Muscle of back (tissue), 11 donors: ENCODE results near the gene NAIF1. TPM values are rescaled to one million over a fixed set of nuclear protein-coding genes. Genes with fewer than 3 reads are reported as not detected.
"Not testable (repeated sequence)": the region's sequence is repeated elsewhere in the genome, so short reads cannot be mapped to it uniquely, and the experiment has no call there.

Experiments
- DNase-seq, 3 donors: peaks; one replicate each; pipeline versions ENCODE4 v3.0.0 to v3.0.0-alpha.2; 2013
- polyA plus RNA-seq, 10 donors: library from polyadenylated mRNA; unstranded; fragments of 120-200 nt; gene quantifications; one replicate each; pipeline ENCODE4 v1.2.1, GENCODE V29; 2013; ENCODE audit not compliant: insufficient read length in 10 of 10

The NAIF1 gene
- polyA plus RNA-seq, 10 donors: 6.3 to 9.2 (median 8.0) TPM

- no peak for DNase-seq
These were observed 33.5 kb downstream of the NAIF1 start for GRCh38 chr9:128033609-128034008.

DNA sequence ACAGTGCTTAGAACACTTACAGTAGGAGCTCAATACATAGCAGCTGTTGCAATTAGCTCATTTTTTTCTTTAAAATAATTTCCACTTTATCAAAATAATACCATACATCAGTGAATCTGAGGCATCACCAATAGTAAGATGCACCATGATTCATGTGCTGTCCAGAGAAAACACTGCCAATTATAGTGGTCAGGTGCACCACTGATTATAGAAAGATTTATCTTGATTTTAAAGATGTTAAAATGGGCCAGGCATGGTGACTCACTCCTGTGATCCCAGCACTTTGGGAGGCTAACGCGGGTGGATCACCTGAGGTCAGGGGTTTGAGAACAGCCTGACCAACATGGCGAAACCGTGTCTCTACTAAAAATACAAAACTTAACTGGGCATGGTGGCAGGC is 39.4 kb downstream of the NAIF1 start:
- no peak for DNase-seq

- DNase-seq: no peak
These were observed 40.2 kb downstream of the NAIF1 start for GRCh38 chr9:128026773-128027541.

DNA sequence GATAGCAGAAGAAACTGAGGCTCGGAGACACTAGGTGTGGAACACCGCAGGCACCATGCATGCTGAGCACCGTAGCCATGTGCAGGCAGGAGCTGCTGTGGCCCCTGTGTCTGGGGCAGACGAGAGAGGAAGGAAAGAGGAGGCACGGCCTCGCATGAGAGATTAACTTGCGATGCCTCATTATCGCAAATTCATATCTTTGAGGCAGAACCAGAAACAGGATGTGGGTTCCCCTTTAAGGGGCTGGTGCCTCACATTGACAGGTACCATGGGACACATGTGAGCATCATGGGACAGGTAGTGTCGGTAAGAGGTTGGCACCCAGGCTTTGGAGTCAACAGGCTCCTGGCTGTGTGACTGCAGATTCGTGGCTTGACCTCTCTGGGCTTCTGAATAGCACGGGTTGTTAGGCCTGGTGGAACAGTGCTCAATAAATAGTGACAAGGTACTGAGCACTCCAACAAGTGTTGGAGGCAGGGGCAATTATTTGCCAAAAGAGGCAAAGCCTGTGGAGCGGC is 40.8 kb downstream of the NAIF1 start:
- no peak for DNase-seq

GRCh38 chr9:128025736-128026135 is 41.4 kb downstream of the NAIF1 start:
- no peak for DNase-seq

GRCh38 chr9:128024761-128025308 is 42.3 kb downstream of the NAIF1 start:
- no peak for DNase-seq

DNA sequence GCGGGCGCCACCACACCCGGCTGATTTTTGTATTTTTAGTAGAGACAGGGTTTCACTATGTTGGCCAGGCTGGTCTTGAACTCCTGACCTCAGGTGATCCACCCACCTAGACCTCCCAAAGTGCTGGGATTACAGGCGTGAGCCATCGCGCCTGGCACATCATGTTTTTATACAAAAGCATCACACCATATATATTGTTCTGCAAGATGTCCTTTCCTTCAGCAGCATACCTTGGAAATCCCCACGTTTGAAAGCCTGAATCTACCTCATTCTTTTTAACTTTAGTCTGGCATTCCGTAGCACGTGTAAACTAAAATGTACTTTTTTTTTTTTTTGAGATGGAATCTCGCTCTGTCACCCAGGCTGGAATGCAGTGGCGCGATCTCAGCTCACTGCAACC is 43.4 kb downstream of the NAIF1 start:
- not testable (repeated sequence) for DNase-seq

- no peak for DNase-seq
These were observed 44.2 kb downstream of the NAIF1 start for GRCh38 chr9:128022886-128023285.

GRCh38 chr9:128021098-128021497 is 46.0 kb downstream of the NAIF1 start:
- DNase-seq: no peak

DNA sequence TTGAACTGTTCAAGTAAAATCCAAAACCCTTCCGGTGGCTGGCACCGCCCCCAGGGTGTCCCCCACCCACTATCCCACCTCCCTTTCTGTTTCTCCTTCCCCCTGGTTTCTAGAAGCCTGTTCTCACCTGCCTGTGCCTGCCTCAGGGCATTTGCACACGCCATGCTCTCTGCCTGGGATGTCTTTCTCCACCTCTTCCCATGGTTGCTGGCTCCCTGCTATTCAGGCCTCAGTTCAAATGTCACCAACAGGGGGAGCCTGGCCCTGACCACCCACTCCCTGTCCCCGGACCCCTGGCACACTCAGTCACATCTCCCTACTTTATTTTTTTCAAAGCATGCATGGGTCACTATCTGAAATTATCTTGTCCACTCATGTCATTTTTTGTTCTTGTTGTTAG is 46.4 kb downstream of the NAIF1 start:
- DNase-seq: no peak

GRCh38 chr9:128015696-128016095 is 51.4 kb downstream of the NAIF1 start:
- no peak for DNase-seq

Other genes starting within 250 kb of the NAIF1 start
- 10 to 100 TPM; 40.6 to 74.5 (median 52.4) TPM for gene ENG, start 212.7 kb downstream of the NAIF1 start, polyA plus RNA-seq
- 1,000 to 10,000 TPM in 7 of 10 donors, 100 to 1,000 TPM in 3; 607 to 1,079 (median 1,015) TPM for gene AK1, start 189.6 kb downstream of the NAIF1 start, polyA plus RNA-seq
- 10 to 100 TPM; 40.4 to 58.5 (median 46.6) TPM for gene ST6GALNAC6, start 167.7 kb downstream of the NAIF1 start, polyA plus RNA-seq
- 10 to 100 TPM; 24.8 to 41.2 (median 29.6) TPM for gene ST6GALNAC4, start 150.3 kb downstream of the NAIF1 start, polyA plus RNA-seq
- 1 to 10 TPM; 1.3 to 5.7 (median 2.1) TPM for gene PIP5KL1, start 136.5 kb downstream of the NAIF1 start, polyA plus RNA-seq
- 10 to 100 TPM; 15.7 to 25.3 (median 22.5) TPM for gene DPM2, start 129.5 kb downstream of the NAIF1 start, polyA plus RNA-seq
- 10 to 100 TPM; 15.4 to 27.3 (median 17.4) TPM for gene EEIG1, start 86.3 kb downstream of the NAIF1 start, polyA plus RNA-seq
- 10 to 100 TPM in 9 of 10 donors, 1 to 10 TPM in 1; 9.6 to 16.2 (median 12.0) TPM for gene SLC25A25, start 912 bp upstream of the NAIF1 start, polyA plus RNA-seq
- 10 to 100 TPM; 28.2 to 40.0 (median 36.1) TPM for gene PTGES2, start 60.4 kb upstream of the NAIF1 start, polyA plus RNA-seq
- 1 to 10 TPM in 1 of 10 donors, under 1 TPM in 9; 0.16 to 1.3 (median 0.68) TPM for gene LCN2, start 82.1 kb upstream of the NAIF1 start, polyA plus RNA-seq
- 10 to 100 TPM; 19.9 to 33.8 (median 26.3) TPM for gene BBLN, start 92.9 kb upstream of the NAIF1 start, polyA plus RNA-seq
- gene CIZ1, start 124.3 kb upstream of the NAIF1 start, polyA plus RNA-seq: 100 to 1,000 TPM in 4 of 10 donors, 10 to 100 TPM in 6; 84.8 to 128 (median 99.1) TPM
- 100 to 1,000 TPM in 1 of 10 donors, 10 to 100 TPM in 9; 32.0 to 119 (median 52.2) TPM for gene DNM1, start 136.1 kb upstream of the NAIF1 start, polyA plus RNA-seq
- gene GOLGA2, start 208.7 kb upstream of the NAIF1 start, polyA plus RNA-seq: 100 to 1,000 TPM in 1 of 10 donors, 10 to 100 TPM in 9; 76.3 to 111 (median 90.5) TPM
- gene SWI5, start 209.0 kb upstream of the NAIF1 start, polyA plus RNA-seq: 10 to 100 TPM; 17.9 to 26.9 (median 23.6) TPM